ENCODE measurements around the gene VDAC1.

Gene VDAC1

GRCh38 chr5:133931546-133931945 is 73.2 kb downstream of the VDAC1 start:
- H3K9me3 ChIP-seq = no peaks in the 10 kb centered on the region
- H3K4me1 ChIP-seq = peaks cover 15% of the 10 kb centered on the region
- H3K4me3 ChIP-seq (ENCODE audit: low read depth, low read length) = no peak overlapping the region
- no peak for TF ChIP-seq CTCF (IDR thresholded peaks at IDR 0.05; ENCODE audit: low read depth, low read length)
- no peaks in the 10 kb centered on the region for H3K27me3 ChIP-seq
- DNase-seq = no peak
- H3K36me3 ChIP-seq = no peaks in the 10 kb centered on the region

- Histone ChIP-seq H3K36me3 (no peaks in the 10 kb centered on the region), H3K9me3 (no peaks in the 10 kb centered on the region), H3K27me3 (no peaks in the 10 kb centered on the region), H3K4me1 (peaks cover 22% of the 10 kb centered on the region), H3K4me3 (ENCODE audit: low read depth, low read length) (no peak overlapping the region)
- no peak for TF ChIP-seq CTCF (IDR thresholded peaks at IDR 0.05; ENCODE audit: low read depth, low read length)
- DNase-seq = no peak
Observed at GRCh38 chr5:133930813-133931090, 74.0 kb downstream of the VDAC1 start.

- no peak for DNase-seq
- Histone ChIP-seq H3K4me1 (peaks cover 22% of the 10 kb centered on the region), H3K4me3 (ENCODE audit: low read depth, low read length) (no peak overlapping the region), H3K36me3 (no peaks in the 10 kb centered on the region), H3K27me3 (no peaks in the 10 kb centered on the region), H3K9me3 (no peaks in the 10 kb centered on the region)
- no peak for TF ChIP-seq CTCF (IDR thresholded peaks at IDR 0.05; ENCODE audit: low read depth, low read length)
Observed at GRCh38 chr5:133930061-133930812, 74.5 kb downstream of the VDAC1 start.

- no peaks in the 10 kb centered on the region for H3K9me3 ChIP-seq
- no peak overlapping the region for H3K4me3 ChIP-seq (ENCODE audit: low read depth, low read length)
- no peak for TF ChIP-seq CTCF (IDR thresholded peaks at IDR 0.05; ENCODE audit: low read depth, low read length)
- H3K27me3 ChIP-seq = no peaks in the 10 kb centered on the region
- H3K4me1 ChIP-seq = peaks cover 35% of the 10 kb centered on the region
- no peaks in the 10 kb centered on the region for H3K36me3 ChIP-seq
- no peak for DNase-seq
Observed at GRCh38 chr5:133928587-133929393, 76.0 kb downstream of the VDAC1 start.

GRCh38 chr5:133927300-133928180 is 77.2 kb downstream of the VDAC1 start:
- H3K4me1 ChIP-seq = peaks cover 32% of the 10 kb centered on the region
- no peak for TF ChIP-seq CTCF (IDR thresholded peaks at IDR 0.05; ENCODE audit: low read depth, low read length)

More at GRCh38 chr5:133927300-133928180, 77.2 kb downstream of the VDAC1 start:
- no peak overlapping the region for H3K4me3 ChIP-seq (ENCODE audit: low read depth, low read length)
- H3K9me3 ChIP-seq = no peaks in the 10 kb centered on the region
- H3K27me3 ChIP-seq = no peaks in the 10 kb centered on the region
- DNase-seq = no peak
- no peaks in the 10 kb centered on the region for H3K36me3 ChIP-seq
